GM23338 (cell line): ENCODE measurements around the gene TPR. TPM values are rescaled to one million over a fixed set of nuclear protein-coding genes. Genes with fewer than 3 reads are reported as not detected.
A peak's percentile ranks its signal among the peaks of the same experiment; 100 is the strongest.

Experiments
- ATAC-seq: fragments of 200-7000 bp; cut with Tn5 transposase; 3 replicates; pipeline ENCODE4 v1.9.1; 2020
- DNase-seq: peaks from one replicate; pipeline ENCODE4 v3.0.0-alpha.2; 2015; ENCODE audit warnings: low spot score
- H2AFZ ChIP-seq: fragments of 200-600 bp; sonication (generic); 2 replicates; pipeline ENCODE4 v1.8.0; 2016; ENCODE audit warnings: antibody characterized with exemption, mild to moderate bottlenecking, moderate library complexity
- H3F3A ChIP-seq: fragments of 200-600 bp; sonication (generic); replicated peaks from 2 replicates; pipeline ENCODE4 v1.8.0; 2017; ENCODE audit warnings: antibody characterized with exemption, mixed run types, low read depth
- H3K27ac ChIP-seq: fragments of 200-600 bp; sonication (generic); 2 replicates; pipeline ENCODE4 v1.6.1; 2016; ENCODE audit warnings: low read depth
- H3K27me3 ChIP-seq: fragments of 200-600 bp; sonication (generic); 2 replicates; pipeline ENCODE4 v1.8.0; 2016; ENCODE audit warnings: mild to moderate bottlenecking, mixed run types, moderate library complexity; ENCODE audit not compliant: insufficient read depth
- H3K36me3 ChIP-seq: fragments of 200-600 bp; sonication (generic); 2 replicates; pipeline ENCODE4 v1.8.0; 2016; ENCODE audit warnings: mild to moderate bottlenecking; ENCODE audit not compliant: insufficient read depth
- H3K4me1 ChIP-seq: fragments of 200-600 bp; sonication (generic); 2 replicates; pipeline ENCODE4 v1.8.0; 2016; ENCODE audit warnings: mild to moderate bottlenecking, moderate library complexity; ENCODE audit not compliant: insufficient read depth
- H3K4me2 ChIP-seq: fragments of 200-600 bp; sonication (generic); 2 replicates; pipeline ENCODE4 v1.7.1; 2017; ENCODE audit warnings: mixed run types
- H3K4me3 ChIP-seq: fragments of 200-600 bp; sonication (generic); 2 replicates; pipeline ENCODE4 v1.6.1; 2016; ENCODE audit warnings: mixed run types
- H3K79me2 ChIP-seq: fragments of 200-600 bp; sonication (generic); replicated peaks from 2 replicates; pipeline ENCODE4 v1.8.0; 2017; ENCODE audit warnings: mild to moderate bottlenecking; ENCODE audit not compliant: insufficient read depth
- H3K9me2 ChIP-seq: fragments of 200-600 bp; sonication (generic); 2 replicates; pipeline ENCODE4 v1.8.0; 2017; ENCODE audit not compliant: insufficient read depth
- H4K20me1 ChIP-seq: fragments of 200-600 bp; sonication (generic); replicated peaks from 2 replicates; pipeline ENCODE4 v1.8.0; 2017; ENCODE audit warnings: mild to moderate bottlenecking; ENCODE audit not compliant: insufficient read depth
- H3K27ac Mint-ChIP-seq: 2 replicates; pipeline ENCODE4 v1.8.0; 2020; ENCODE audit warnings: inconsistent platforms, mild to moderate bottlenecking, moderate library complexity, mixed read lengths
- H3K27me3 Mint-ChIP-seq: 3 replicates; pipeline ENCODE4 v1.8.0; 2022; ENCODE audit warnings: low read depth, mild to moderate bottlenecking, moderate library complexity, mixed read lengths, inconsistent platforms; ENCODE audit not compliant: insufficient read depth, poor library complexity
- H3K36me3 Mint-ChIP-seq: 3 replicates; pipeline ENCODE4 v1.8.0; 2021; ENCODE audit warnings: low read depth, mild to moderate bottlenecking, inconsistent platforms, moderate library complexity, mixed read lengths
- H3K4me1 Mint-ChIP-seq: 3 replicates; pipeline ENCODE4 v1.8.0; 2020; ENCODE audit warnings: mild to moderate bottlenecking, inconsistent platforms, mixed read lengths
- H3K4me3 Mint-ChIP-seq: 3 replicates; pipeline ENCODE4 v1.8.0; 2021; ENCODE audit warnings: moderate library complexity, mild to moderate bottlenecking, inconsistent platforms, mixed read lengths
- H3K9me3 Mint-ChIP-seq: 3 replicates; pipeline ENCODE4 v1.8.0; 2020; ENCODE audit warnings: moderate library complexity, mild to moderate bottlenecking, inconsistent platforms, mixed read lengths
- CTCF ChIP-seq, 2 experiments: fragments of 200-600 bp in 1 of 2; sonication (generic) in 1 of 2; conservative IDR thresholded peaks; 2 replicates each; pipeline versions ENCODE4 v1.5.1 to v1.6.1; 2016 to 2017; ENCODE audit warnings: antibody characterized with exemption in 2 of 2, low read depth in 2 of 2, mild to moderate bottlenecking in 2 of 2, moderate library complexity in 1 of 2
- ETS1 ChIP-seq: IDR thresholded peaks from 2 replicates; pipeline ENCODE4 v1.6.1; 2016; ENCODE audit warnings: antibody characterized with exemption
- EZH2phosphoT487 ChIP-seq: fragments of 200-600 bp; sonication (generic); IDR thresholded peaks from one replicate; pipeline ENCODE4 v1.8.1; 2018; ENCODE audit warnings: antibody characterized with exemption; ENCODE audit not compliant: unreplicated experiment
- JUNB ChIP-seq: IDR thresholded peaks from one replicate; pipeline ENCODE4 v1.6.1; 2016; ENCODE audit warnings: antibody characterized with exemption; ENCODE audit not compliant: unreplicated experiment
- NANOG ChIP-seq: IDR thresholded peaks from 2 replicates; pipeline ENCODE4 v1.6.1; 2016; ENCODE audit warnings: antibody characterized with exemption, borderline replicate concordance
- POLR2AphosphoS5 ChIP-seq: IDR thresholded peaks from 2 replicates; pipeline ENCODE4 v1.6.1; 2016; ENCODE audit warnings: antibody characterized with exemption, low read depth
- STAT1 ChIP-seq: IDR thresholded peaks from one replicate; pipeline ENCODE4 v1.6.1; 2016; ENCODE audit warnings: antibody characterized with exemption; ENCODE audit not compliant: unreplicated experiment
- ZNF114 ChIP-seq: fragments of 250-450 bp; sonication (Bioruptor Pico); IDR thresholded peaks from 2 replicates; pipeline ENCODE4 v1.5.0; 2020; ENCODE audit warnings: mild to moderate bottlenecking, moderate library complexity
- polyA plus RNA-seq: library from polyadenylated mRNA; unstranded; fragments of >200 nt; fragmentation: Nextera tagmentation; extraction: Ambion mirVana; gene quantifications from 2 replicates; pipeline ENCODE4 v1.2.1, GENCODE V29; 2016
- total RNA-seq: library from RNA; depleted of rRNA; stranded (reverse); fragments of >200 nt; shearing (Covaris generic); gene quantifications from 2 replicates; pipeline ENCODE4 v1.2.3, GENCODE V29; 2014

The TPR gene
- total and polyA plus RNA-seq, 2 experiments from 2014 or later = 108 to 220 TPM

GRCh38 chr1:186327331-186327730 lies 47.7 kb downstream of the TPR start (continued):
- no peak for TF ChIP-seq EZH2phosphoT487
- TF ChIP-seq ZNF114 = no peak

GRCh38 chr1:186326009-186326408 lies 49.0 kb downstream of the TPR start:
- H3K9me2 ChIP-seq = no peaks in the 10 kb centered on the region
- ATAC-seq (no peak), DNase-seq (no peak)
- no peaks in the 10 kb centered on the region for H3K4me1 ChIP-seq
- no peaks in the 10 kb centered on the region for H3K27me3 Mint-ChIP-seq
- H3K4me2 ChIP-seq = no peak overlapping the region
- H3K79me2 ChIP-seq = no peaks in the 10 kb centered on the region
- H3K9me3 Mint-ChIP-seq = no peaks in the 10 kb centered on the region
- H3K27ac ChIP-seq = no peak overlapping the region
- no peak overlapping the region for H2AFZ ChIP-seq
- peaks cover 77% of the 10 kb centered on the region for H3K36me3 Mint-ChIP-seq
- no peaks in the 10 kb centered on the region for H3K27me3 ChIP-seq
- H3K4me3 Mint-ChIP-seq = no peak overlapping the region
- H3K27ac Mint-ChIP-seq = no peak overlapping the region
- peaks cover 65% of the 10 kb centered on the region for H3K36me3 ChIP-seq
- no peaks in the 10 kb centered on the region for H3K4me1 Mint-ChIP-seq
- TF ChIP-seq POLR2AphosphoS5 (no peak), JUNB (no peak), NANOG (no peak), ETS1 (no peak), CTCF (conservative IDR thresholded peaks at IDR 0.05; ENCODE audit: low read depth in 2 of 2) (no peak), EZH2phosphoT487 (no peak)
- no peaks in the 10 kb centered on the region; the same call in none of the 2 replicates for H4K20me1 ChIP-seq
- H3F3A ChIP-seq = no peaks in the 10 kb centered on the region
- H3K4me3 ChIP-seq = no peak overlapping the region

GRCh38 chr1:186325239-186325638 lies 49.8 kb downstream of the TPR start:
- H3K36me3 ChIP-seq = peaks cover 59% of the 10 kb centered on the region
- Mint-ChIP-seq H3K27me3 (no peaks in the 10 kb centered on the region), H3K4me1 (no peaks in the 10 kb centered on the region), H3K27ac (no peak overlapping the region), H3K4me3 (no peak overlapping the region), H3K9me3 (no peaks in the 10 kb centered on the region), H3K36me3 (peaks cover 77% of the 10 kb centered on the region)
- H3K27ac ChIP-seq = no peak overlapping the region
- no peak overlapping the region for H3K4me3 ChIP-seq
- H3K27me3 ChIP-seq = no peaks in the 10 kb centered on the region
- H3K4me2 ChIP-seq = no peak overlapping the region
- no peaks in the 10 kb centered on the region for H3K79me2 ChIP-seq
- no peaks in the 10 kb centered on the region for H3K4me1 ChIP-seq
- DNase-seq (peak; percentile 43), ATAC-seq (no peak)
- H4K20me1 ChIP-seq = no peaks in the 10 kb centered on the region; the same call in none of the 2 replicates
- H3K9me2 ChIP-seq = no peaks in the 10 kb centered on the region
- no peaks in the 10 kb centered on the region for H3F3A ChIP-seq
- no peak overlapping the region for H2AFZ ChIP-seq
- TF ChIP-seq CTCF (conservative IDR thresholded peaks at IDR 0.05; ENCODE audit: low read depth in 2 of 2) (peak; percentile 50 to 60), STAT1 (no peak)
